ENCODE data around the gene CLSTN1.

Gene CLSTN1

DNA sequence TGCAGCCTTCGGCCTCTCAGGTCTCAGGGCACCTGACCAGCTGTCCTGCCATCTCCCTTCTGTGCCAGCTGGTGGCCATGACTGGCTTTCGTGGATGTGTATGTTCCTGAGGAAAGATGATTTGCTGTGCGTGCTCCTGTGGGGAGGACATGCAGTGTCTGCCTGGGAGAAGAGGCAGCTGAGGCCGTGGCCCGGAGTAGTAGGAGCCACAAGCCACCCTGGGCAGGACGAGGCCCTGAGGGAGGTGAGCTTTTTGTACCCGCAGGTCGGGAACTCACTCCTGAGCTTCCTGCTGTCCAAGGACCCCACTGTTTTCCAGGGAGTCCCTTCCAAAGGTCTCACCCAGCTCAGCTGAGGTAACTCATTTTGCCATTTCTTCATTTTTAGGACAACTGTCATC is 113.7 kb downstream of the CLSTN1 start:
- no peak for DNase-seq

DNA sequence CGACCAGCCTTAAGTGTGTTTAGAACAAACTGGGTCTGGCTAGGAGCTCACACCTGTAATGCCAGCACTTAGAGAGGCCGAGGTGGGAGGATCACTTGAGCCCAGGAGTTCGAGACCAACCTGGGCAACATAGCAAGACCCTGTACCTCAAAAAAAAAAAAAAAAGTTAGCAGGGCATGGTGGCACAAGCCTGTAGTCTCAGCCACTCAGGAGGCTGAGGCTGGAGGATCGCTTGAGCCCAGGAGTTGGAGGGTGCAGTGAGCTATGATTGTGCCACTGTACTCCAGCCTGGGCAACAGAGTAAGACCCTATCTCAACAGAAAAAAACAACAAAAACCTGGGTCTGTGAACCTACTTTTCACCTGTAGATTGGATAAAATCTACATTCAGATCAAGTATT is 117.6 kb downstream of the CLSTN1 start:
- DNase-seq: no peak

DNA sequence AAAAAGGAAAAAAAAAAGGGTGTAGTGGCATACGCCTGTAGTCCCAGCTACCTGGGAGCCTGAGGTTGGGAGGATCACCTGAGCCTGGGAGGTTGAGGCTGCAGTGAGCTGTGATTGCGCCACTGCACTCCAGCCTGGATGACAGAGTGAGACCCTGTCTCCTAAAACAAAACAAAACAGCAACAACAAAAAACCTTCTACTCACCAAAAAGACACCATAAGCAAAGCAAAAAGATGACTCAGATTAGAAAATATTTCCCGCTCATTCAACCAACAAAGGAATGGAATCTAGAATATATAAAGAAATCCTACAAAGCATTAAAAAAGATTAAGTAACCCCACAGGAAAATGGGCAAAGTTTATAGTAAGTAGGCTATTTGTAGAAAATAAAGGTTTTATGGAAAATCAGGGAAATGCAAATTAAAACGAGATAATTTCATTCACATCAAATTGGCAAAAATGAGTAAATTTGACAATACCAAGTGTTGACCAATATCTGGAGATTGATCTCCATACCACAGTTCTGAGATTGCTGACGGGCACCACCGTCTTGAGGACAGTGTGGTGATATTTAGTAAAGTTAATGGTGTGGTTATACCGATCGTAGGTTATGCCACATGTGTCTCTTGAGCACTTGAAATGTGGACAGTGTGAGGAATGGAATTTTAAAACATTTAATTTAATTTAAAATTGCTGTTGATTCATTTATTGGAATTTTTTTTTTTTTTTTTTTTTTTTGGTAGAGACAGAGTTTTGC is 118.2 kb downstream of the CLSTN1 start:
- no peak for DNase-seq

DNA sequence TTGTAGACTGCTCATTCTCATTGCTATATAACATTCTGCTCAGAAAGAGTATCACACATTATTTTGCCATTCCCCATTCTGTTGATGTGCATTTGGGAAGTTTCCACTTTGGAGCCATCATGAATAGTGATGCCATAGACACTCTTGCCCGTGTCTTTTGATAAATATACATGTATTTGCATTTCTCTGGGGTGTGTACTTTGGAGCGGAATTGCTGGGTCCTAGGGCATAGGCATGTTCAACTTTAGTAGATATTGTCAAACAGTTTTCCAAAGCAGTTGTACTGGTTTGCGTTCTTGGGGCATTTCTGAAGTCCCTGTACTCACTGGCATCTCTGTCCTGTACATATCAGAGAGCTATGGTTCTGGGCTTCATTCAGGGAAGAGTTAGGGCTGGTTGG is 120.1 kb downstream of the CLSTN1 start:
- no peak for DNase-seq

DNA sequence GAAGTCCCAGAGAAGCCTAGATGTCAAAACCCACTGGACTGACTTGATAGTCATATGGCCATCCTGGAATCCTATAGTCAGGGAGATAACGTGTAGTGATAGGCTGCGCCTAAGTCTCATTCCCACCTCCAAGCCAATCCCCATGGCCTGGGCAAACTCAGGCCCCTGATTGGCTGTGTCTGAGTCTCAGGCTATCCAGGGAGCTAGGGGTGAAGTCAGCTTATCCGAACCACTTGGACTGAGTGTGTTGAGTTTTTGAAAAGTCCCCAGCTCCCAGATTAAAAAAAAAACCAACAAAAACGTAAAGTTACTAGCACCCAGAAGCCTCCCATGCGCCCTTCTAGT is 120.6 kb downstream of the CLSTN1 start:
- no peak for DNase-seq

DNA sequence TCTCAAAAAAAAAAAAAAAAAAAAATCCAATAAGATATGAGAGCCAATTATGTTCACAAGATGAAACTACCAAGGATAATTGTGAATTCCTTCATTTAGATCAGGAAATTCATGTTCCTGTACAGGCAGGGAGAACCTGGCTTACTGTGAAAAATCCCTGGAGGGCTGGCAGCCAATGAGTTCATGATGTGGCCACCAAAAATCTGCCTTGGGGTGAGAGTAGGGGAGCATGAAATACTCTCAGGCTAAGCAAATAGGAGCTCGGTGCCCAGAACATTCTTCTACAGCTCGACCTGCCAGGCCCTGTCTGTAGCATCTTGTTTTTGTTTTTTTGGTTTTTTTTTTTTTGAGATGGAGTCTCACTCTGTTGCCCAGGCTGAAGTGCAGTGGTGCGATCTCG is 122.1 kb downstream of the CLSTN1 start:
- DNase-seq: no peak

DNA sequence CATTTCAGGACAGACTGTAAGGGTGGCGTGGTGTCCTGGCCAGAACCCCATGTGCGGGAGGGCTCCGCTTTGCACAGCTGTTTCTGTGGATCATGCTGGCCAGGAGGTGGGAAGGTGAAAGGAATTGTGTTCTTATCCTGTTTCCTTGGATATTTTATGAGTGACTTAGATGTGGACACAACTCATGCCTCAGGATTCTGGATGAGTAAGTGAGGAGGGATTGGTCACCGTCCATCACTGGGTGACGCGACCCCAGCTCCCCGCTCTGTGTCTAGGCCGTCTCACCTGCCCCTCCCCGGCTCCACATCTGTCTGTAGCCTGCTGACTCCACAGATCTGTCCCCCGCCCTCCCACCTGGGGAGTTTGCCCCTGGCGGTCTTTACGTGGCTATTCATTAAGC is 123.4 kb downstream of the CLSTN1 start:
- no peak for DNase-seq

DNA sequence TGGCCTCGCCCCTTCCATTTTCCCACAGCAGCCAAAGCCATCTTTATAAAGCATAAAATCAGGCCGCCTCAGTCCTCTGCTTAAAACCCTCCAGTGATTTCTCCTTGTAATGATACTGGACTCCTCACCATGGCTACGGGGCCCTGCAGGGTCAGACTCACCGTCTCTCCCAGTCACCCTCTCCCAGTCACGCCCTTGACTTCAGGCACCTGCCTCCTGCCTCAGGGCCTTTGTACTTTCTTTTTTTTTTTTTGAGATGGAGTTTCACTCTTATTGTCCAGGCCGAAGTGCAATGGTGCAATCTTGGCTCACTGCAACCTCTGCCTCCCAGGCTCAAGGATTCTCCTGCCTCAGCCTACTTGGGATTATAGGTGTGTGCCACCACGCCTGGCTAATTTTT is 124.4 kb downstream of the CLSTN1 start:
- no peak for DNase-seq

DNA sequence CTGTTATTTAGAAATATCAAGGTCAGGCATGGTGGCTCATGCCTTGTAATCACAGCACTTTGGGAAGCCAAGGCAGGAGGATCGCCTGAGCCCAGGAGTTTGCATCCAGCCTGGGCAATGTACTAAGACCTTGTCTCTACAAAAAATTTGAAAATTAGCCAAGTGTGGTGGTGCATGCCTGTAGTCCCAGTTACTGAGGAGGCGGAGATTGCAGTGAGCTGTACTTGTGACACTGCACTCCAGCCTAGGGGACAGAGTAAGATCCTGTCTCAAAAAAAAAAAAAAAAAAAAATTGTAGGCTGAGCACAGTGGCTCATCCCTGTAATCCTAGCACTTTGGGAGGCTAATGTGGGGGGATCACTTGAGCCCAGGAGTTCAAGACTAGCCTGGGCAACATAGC is 127.0 kb downstream of the CLSTN1 start:
- no peak for DNase-seq

DNA sequence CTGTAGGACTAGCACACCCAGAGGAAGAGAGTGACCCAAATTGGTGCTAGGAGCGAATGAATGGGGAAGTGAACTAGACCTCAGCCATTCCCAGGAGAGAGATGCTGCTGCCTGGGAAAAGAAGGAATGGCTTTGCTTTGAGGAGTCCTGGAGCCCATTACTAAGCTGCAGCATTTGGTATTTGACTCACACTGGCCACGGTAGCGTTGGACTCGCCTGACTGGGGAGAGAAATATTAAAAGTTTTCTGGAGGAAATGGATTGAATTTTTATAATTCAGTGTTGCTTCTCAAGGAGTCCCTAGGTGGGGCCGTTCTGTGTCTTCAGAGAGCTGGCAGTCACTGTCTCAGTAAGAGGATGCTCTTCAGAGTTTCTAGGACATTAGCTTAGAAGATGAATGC is 132.1 kb downstream of the CLSTN1 start:
- DNase-seq: no peak

DNA sequence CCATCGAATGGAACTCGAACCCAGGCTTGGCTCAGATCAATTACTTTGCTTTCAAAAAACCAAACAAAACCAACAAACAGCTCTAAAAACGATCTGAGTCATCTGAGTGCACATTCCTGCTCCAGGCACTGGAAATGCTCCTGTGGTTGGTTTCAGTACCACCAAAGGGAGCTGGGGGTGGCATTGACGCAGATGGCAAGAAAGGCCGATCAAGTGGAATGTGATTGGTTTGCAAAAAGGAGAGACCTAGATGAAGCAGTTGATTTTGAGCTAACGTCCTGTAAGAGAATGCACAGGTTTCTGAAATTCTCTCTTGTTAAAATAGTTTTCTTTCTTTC is 132.7 kb downstream of the CLSTN1 start:
- no peak for DNase-seq

DNA sequence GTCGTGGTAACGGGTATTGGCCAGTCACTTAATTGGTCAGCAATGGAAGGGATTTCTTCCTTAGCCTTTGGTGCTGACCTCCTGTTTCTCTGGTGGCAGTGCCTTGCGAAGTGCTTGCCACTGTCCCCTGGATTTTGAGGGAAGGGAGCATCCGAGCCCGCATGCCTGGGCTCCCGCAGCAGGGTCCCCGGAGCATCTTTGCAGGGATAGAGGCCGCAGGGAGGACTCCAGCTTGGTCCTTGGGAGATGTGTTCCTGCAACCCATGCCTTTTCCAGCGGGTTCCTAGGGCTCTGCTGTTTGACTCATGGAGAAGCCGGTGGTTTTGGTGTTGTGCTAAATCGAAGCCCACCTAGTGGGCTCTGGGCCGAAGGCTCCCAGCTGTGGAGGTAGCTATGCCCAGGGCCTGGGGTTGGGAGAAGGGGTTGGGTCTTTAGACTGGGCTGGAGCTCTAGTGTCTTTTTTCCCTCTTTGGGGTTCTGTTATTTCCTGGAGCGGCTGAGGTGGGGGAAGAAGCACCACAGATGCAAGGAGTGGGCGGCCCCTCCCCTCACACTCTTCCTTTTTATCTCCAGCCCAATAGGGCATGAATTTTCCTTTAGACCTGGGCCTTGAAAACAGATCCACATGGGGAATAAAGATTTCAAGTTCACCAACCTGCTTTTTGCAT is 133.2 kb downstream of the CLSTN1 start:
- no peak for DNase-seq

DNA sequence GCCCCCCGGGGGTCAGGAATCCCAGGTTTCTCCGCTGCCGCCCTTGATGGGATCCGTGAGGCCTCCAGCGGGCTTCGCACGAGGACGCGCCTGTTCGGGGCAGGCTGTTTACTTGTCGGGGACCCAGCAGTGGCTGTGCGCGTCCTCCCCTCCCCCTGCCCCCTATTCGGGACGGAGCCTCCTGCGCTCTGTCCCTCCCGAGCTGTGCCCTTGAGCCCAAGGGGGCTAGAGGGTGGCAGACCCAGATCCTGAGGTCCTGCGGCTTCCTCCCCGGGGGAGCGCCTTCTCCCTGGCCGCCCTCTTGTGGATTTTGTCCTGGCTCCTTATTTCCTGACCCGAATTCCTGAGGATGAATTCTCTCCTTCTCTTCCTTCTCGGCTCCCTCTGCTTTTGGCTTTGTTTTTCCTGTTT is 133.8 kb downstream of the CLSTN1 start:
- DNase-seq: no peak

DNA sequence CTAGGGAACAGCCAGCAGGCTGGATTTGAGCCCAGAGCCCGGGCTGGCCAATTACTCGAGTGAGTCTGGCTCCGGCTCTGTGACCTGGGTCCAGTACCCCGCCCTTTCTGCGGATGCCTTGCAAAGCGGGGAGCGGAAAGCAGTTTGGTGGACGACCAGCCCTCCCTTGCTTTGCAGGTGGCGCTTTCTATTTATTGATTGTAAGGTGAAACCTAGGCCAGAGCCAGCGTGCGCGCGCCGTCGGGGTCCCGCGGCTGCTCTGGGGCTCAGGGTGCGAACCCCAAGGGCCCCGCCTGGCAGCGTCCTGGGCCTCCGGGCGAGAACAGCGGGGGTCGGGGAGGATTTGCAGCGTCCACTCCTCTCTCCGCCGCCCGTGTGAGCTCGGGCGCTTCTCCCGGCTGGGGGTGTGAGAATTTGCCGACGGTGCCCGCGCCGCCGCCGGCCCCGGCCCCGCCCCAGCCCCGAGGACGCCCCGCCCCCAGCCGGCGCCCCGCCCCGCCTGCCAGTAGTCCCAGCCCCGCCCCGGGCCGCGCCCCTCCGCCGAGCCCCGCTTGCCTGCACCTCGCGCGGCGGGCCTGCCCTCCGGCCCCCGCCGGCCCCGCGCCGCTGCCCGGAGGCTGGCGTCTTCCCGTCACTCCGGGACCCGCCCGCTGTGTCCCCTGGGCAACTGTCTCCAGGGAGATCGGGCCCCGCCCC is 134.6 kb downstream of the CLSTN1 start:
- DNase-seq: peak; percentile 74

DNA sequence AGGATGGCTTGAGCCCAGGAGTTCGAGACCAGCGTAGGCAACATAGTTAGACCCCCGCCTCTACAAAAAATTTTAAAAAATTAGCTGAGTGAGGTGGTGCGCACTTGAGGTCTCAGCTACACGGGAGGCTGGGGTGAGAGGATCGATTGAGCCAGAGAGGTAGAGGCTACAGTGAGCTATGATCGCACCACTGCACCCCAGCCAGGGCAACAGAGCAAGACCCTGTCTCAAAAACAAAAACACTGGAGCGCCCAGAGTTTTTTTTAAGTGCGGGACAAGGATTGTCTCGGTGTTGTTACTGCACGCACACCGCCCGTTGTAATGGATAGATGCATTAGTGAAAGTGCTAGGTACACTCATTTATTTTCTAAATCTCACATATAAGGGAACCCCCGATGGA is 135.2 kb downstream of the CLSTN1 start:
- no peak for DNase-seq

DNA sequence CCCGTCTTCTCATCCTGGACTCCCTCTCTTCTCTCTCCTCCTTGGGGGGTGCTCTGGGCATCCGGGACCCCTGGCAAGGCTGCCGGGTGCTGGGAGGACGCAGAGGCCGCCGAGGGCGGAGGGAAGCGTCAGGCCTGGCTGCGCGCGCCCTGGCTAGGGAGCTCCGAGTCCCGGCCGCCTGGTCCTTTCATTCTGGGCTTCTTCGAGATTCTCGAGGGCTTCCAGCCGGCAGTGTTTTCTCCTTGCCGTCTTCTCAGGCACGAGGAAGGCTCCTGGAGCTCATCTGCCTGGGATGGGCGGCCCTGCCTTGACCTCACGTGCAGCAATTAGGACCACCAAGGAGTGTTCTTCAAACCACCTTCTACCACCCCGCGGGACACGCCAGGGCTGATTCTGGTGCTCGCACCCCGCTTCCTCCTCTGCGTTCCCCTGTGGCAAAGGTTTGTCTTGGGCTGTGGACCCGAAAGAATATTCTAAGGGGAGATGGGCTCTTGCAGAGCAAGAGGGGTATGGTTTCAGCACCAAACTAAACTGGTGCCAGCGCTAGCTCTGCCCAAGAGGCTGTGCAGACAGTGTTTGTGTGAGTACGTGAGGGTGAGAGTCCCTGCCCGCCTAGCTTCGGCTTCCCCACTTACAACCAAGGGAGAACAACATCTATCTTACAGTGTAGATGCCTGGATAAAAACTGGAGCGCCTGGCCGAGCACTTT is 135.7 kb downstream of the CLSTN1 start:
- no peak for DNase-seq

DNA sequence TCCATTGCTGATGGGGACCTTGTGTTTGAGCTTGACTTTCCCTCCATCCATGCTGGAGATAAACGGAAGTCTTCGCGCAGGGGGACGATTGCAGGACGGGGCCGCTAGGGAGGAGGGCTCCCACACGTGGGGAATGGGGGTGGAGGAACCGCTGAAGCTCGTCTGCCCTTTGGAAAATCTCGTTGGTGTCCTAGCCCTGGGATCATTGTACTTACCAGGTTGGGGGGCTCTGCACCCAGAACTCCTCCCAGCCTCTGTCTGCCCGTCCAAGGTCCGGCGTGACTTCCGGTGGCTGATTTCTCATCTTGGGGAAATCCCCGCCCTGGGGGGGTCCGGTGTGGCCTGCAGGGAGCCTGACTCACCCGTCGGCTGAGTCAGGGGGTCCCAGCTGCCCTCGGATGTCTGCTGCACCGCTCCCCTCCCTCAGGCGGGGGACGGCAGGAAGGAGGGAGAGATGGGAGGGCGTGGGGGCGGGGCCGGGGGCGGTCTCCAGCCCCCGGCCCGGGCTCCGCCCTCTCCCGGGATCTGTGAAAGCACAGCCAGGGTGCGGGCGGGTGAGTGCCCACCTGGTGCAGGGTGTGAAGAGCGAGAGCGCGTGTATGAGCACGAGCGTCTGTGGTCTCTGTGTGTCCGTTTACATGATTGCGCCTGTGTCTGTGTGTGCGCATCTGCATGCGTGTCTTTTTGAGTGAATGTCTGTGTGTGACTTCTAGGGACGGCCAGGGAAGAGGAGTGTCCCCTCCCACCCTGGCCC is 136.5 kb downstream of the CLSTN1 start:
- peak; percentile 53 for DNase-seq

DNA sequence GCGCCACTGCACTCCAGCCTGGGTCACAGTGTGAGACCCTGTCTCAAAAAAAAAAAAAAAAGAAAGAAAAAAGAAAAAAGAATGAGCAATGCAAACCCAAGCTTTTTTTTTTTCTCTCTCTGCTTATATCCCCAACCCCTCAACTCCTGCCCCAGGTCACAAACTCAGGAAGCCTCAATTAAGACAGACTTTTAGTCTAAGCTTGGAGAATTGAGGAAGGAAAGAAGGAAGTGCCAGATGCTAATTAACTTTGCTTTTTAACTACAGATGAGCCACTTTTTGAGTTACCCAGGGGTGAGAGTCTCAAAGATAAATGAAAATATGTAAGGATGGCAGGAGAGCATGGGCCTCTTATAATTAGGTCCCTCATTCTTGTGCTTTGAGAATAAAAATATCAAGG is 139.0 kb downstream of the CLSTN1 start:
- no peak for DNase-seq

DNA sequence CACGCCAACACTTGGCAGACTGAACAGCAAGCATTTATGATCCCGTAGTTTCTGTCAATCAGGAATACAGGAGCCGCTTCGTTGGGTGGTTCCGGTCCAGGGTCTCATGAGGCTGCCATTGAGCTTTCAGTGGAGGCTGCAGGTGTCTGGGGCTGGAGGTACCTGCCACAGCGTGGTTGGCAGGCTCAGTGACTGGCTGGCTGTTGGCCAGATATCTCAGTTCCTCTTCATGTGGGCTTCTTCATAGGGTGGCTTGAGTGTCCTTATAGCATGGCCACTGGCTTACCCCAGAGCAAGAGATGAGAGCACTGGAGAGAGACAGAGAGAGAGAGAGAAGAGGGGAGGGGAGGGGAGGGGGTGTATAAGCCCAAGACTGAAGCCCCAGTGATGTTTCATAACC is 142.9 kb downstream of the CLSTN1 start:
- no peak for DNase-seq

DNA sequence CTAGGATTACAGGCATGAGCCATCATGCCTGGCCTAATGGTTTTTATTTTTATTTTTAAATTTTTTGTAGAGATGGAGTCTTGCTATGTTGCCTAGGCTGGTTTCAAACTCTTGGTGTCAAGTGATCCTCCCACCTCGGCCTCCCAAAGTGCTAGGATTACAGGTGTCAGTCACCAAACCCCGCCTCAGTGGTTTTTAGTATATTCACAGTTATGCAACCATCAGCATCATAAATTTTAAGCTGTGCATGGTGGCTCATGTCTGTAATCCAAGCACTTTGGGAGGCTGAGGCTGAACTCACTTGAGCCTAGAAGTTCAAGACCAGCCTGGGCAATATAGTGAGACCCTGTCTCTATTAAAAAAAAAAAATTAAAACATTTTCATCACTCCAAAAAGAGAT is 143.7 kb downstream of the CLSTN1 start:
- DNase-seq: no peak
